NCI-H1048 (cell line): ENCODE data around the gene CTDSP2.
"Not testable (repeated sequence)": the region's sequence is repeated elsewhere in the genome, so short reads cannot be mapped to it uniquely, and the experiment has no call there.

Experiments used
- DNase-seq: peaks from one replicate; lab custom pipeline; 2025; lab: John Stamatoyannopoulos, UW

The CTDSP2 gene

GRCh38 chr12:57835366-57836288 is 10.9 kb downstream of the CTDSP2 start:
- no peak for DNase-seq

DNA sequence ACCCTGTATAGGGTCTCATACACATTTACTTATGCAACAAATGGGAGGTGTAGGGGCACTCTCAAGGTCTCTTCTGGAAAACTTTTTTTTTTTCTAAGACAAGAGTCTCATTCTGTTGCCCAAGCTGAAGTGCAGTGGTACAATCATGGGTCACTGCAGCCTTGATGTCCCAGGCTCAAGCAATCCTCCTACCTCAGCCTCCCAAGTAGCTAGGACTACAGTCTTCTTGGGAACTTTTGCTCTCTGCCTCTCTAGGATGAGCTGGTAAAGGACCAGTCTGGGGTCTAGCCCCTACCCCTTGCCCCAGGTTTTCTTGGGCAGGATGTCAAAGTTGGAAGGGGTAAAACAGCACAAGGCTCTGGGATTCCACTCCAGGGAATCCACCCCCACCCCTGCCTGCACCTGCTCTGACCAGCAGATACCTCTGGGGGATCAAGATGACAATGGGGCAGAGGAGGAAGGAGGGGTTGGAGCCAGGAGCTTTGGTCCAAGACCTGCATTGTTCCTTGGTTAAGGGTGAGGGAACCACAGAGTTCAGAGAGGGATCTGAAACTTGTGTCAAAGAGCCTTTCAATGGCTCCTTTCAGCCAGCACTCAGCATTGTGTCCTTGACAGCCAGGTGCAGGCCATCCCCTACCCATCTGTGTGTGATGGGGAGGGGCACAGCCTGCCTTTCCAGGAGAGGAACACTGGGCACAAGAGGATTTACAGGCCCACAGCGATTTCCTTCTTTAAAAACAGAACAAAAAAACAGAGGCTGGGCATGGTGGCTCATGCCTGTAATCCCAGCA is 12.2 kb downstream of the CTDSP2 start:
- DNase-seq, result no peak

DNA sequence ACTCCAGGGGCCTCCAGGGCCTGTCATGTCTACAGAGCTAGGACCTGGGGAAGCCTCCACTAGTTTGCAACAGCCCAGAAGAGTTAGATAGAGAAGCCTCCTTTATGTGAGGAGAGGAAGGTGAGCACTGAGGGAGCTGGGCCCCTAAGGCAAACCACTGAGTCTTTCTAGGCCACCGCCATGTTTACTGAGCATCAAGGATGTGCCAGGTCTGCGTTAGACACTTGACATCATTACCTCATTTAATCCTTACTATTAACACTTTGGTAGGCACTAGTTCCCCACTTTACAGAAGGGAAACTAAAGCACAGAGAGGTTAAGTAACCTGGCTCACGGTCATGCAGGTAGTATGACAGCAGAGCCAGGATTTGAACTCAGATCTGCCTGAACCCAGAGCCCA is 12.9 kb downstream of the CTDSP2 start:
- no peak for DNase-seq

DNA sequence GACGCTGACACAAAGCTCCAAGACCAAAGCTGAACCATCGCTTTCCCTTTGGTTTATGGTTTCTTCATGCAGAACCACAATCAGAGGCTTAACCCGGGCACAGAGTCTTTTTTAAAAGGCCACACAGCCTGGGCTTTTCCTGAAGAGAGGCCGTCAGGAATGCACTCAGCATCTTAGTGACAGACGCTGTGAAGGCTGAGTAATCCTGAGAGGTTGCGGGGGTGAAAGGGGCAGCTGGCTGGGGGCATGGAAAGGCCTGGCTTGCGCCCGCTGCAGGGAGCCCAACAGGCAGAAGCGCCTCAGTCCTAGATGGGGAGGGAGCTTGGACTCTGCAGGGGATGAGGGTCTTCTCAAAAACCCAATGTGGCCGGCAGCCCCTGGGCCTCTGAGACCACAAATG is 13.6 kb downstream of the CTDSP2 start:
- DNase-seq, result no peak

- DNase-seq, result no peak
Observed at GRCh38 chr12:57830393-57830792, 16.1 kb downstream of the CTDSP2 start.

DNA sequence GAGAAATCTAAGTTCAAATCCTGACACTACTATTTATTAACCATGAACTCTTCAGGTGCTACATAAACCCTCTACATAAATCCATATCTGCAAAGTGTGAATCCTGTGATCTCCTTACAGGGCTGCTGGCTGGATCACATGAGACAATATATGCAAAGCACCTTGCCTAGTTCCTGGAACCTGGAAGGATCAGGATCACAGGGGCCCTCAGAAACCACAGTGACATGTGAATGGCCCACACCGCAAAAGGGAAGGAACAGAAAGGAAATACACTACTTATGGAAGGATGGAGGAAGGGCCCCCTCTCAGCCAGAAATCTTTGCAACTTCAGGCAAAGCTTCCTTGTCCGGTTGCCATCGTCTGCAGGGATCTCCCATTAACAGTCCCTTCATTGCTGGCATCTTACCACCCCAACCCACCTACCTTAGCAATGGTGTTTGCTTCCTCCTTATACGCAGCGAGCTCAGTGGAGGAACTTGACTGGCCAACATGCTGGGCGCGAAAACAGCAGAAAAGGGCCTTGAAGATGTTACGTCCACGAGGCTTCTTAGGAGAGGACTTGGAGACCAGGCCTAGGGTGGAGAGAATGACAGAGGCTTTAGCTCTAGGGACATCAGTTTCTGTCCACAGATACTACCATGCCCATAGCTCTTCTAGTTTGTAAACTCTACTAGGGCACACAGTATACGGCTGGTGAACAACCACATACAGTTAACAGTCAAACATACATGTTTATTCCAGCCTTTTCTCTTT is 17.3 kb downstream of the CTDSP2 start:
- DNase-seq, result no peak

- no peak for DNase-seq
Observed at GRCh38 chr12:57826966-57827365, 19.6 kb downstream of the CTDSP2 start.

- DNase-seq, result no peak
Observed at GRCh38 chr12:57826400-57826799, 20.1 kb downstream of the CTDSP2 start.

GRCh38 chr12:57825451-57825850 is 21.1 kb downstream of the CTDSP2 start:
- DNase-seq, result no peak

- no peak for DNase-seq
Observed at GRCh38 chr12:57823908-57824640, 22.5 kb downstream of the CTDSP2 start.

DNA sequence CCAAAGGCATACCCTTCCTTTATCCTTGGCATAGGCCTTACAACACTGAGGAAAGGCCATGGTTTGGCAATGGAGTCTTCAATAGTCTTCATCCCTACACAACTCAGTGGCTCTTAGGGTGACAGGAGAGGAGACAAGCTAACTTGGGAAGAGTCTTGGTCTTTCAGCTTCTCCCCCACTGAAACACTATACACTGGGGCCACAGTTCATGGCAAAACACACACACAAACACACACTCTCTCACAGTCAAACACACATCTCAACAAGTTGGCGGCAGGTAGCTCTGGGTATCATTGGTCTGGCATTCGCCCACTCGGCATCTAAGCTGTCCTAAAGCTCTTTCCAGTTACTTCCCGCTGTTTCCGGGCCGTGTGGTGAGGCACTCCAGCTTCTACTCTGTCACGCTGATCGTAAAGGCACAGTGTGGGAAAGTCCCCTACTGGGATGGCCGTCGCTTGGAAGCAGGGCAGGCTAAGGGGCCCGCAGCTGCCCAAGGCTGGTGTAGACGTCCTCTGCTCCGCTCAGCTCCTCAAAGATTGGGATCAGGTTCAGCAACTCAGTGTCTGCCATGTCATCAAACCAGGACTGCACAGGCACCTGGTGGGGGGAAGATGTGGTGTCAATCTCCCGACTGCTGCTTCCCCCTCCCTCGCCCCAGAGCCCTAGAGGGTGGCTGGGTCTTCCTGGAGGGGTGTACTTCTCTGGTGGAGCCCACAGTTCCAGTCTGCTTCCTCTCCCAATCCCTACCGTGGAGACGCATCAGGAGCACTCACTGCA is 23.2 kb downstream of the CTDSP2 start:
- DNase-seq, result no peak

- DNase-seq, result no peak
Observed at GRCh38 chr12:57822392-57823130, 24.0 kb downstream of the CTDSP2 start.

GRCh38 chr12:57821474-57822214 is 24.9 kb downstream of the CTDSP2 start:
- no peak for DNase-seq

- DNase-seq, result not testable (repeated sequence)
Observed at GRCh38 chr12:57821015-57821414, 25.5 kb downstream of the CTDSP2 start.

- not testable (repeated sequence) for DNase-seq
Observed at GRCh38 chr12:57820119-57820518, 26.4 kb downstream of the CTDSP2 start.

- not testable (repeated sequence) for DNase-seq
Observed at GRCh38 chr12:57817990-57818331, 28.6 kb downstream of the CTDSP2 start.

DNA sequence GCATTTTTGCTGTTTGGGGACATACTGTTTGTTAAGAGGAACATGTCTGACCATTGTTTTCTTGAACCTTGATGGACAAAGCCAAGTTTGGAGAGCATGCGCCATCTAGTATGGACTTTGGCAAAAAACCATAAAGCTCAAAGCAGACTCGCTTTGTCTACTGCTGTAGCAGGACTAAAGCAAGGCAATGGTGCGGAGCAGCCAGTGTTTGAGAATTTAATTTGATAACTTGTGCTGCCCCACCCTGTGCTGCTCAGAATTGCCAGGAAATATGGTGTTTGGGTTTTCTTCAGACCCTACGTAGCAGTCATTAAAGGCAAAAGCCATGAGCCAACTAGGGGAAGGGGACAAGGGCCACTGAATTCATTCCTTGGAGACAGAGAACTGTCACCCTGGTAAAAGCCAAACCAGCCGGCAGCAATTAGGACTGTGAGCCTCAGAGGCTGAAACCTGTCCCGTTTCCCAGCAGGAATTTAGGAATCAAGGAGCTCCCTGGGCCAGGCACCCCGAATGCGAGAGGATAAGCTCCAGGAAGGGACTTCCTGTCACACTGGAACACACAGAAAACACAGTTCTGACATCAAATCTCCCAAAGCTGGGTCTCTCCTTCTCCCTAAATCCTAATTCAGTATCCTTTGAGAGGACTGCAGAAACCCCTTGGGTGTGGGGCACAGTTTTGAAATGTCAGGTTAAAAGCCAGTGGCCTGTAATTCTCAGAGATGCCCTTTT is 29.1 kb downstream of the CTDSP2 start:
- no peak for DNase-seq

- DNase-seq, result no peak
Observed at GRCh38 chr12:57816855-57817151, 29.7 kb downstream of the CTDSP2 start.
